Stimulated activated CD4-positive, alpha-beta T cell treated with anti-CD3 and anti-CD28 coated beads, Interleukin-4, amount 100 ng/mL, for 48 hours (primary cell): ENCODE results near the gene GPR75.
A peak's percentile ranks its signal among the peaks of the same experiment; 100 is the strongest.
"Not testable (repeated sequence)": the region's sequence is repeated elsewhere in the genome, so short reads cannot be mapped to it uniquely, and the experiment has no call there.

Source experiments
- DNase-seq, 2 donors: peaks; one replicate each; pipeline ENCODE4 v3.0.0-alpha.2; 2020; ENCODE audit warnings: low read depth in 2 of 2

GPR75 gene

GRCh38 chr2:53852532-53852931 is 7.2 kb downstream of the GPR75 start:
- no peak for DNase-seq

GRCh38 chr2:53851052-53851757 is 8.6 kb downstream of the GPR75 start:
- not testable (repeated sequence) for DNase-seq

- DNase-seq: no peak
These were observed 11.7 kb downstream of the GPR75 start for GRCh38 chr2:53848062-53848461.

DNA sequence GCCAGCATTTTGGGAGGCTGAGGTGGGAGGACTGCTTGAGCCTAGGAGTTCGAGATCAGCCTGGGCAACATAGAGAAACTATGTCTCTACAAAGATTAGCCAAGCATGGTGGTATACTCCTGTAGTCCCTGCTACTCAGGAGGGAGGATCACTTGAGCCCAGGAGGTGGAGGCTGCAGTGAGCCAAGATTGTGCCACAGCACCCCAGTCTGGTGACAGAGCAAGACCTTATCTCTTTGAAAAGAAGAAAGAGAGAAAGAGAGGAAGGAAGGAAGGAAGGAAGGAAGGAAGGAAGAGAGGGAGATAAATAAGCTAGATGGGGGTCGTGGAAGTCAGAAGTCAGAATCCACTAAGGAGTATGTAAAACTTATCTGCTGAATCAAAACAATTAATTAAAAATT is 16.2 kb downstream of the GPR75 start:
- DNase-seq: no peak

GRCh38 chr2:53842891-53843290 is 16.9 kb downstream of the GPR75 start:
- no peak for DNase-seq

DNA sequence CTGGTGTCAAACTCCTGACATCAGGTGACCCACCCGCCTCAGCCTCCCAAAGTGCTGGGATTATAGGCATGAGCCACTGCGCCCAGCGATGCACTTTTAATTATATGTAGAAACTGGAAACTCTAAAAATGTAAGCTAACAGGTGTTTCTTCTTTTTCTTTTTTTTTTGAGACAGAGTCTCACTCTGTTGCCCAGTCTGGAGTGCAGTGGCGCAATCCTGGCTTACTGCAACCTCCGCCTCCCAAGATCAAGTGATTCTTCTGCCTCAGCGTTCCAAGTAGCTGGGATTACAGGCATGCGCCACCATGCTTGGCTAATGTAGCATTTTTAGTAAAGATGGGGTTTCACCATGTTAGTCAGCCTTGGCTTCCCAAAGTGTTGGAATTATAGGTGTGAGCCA is 18.1 kb downstream of the GPR75 start:
- not testable (repeated sequence) for DNase-seq

DNA sequence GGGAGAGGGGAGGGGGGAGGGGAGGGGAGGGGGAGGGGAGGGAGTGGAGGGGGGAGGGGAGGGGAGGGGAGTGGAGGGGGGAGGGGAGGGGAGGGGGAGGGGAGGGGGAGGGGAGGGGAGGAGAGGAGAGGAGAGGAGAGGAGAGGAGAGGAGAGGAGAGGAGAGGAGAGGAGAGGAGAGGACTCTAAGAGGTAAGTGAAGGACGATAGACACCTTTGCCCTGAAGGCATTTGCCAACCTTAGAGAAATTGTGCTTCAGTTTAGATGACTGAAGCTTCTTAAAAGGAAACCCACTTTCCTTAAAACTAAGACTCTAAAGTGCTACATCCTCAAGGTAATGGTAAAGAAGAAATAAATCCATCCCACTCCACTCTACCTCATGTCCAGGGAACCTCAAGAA is 19.2 kb downstream of the GPR75 start:
- DNase-seq: no peak

DNA sequence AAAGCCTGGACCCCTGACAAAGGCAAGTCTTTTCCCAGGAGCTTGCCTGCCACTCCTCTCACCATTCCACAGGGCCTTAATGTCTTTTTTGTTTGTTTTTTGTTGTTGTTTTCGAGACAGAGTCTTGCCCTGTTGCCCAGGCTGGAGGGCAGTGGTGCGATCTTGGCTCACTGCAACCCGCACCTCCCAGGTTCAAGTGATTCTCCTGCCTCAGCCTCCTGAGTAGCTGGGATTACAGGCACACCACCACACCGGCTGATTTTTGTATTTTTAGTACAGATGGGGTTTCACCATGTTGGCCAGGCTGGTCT is 29.8 kb downstream of the GPR75 start:
- DNase-seq: not testable (repeated sequence)

DNA sequence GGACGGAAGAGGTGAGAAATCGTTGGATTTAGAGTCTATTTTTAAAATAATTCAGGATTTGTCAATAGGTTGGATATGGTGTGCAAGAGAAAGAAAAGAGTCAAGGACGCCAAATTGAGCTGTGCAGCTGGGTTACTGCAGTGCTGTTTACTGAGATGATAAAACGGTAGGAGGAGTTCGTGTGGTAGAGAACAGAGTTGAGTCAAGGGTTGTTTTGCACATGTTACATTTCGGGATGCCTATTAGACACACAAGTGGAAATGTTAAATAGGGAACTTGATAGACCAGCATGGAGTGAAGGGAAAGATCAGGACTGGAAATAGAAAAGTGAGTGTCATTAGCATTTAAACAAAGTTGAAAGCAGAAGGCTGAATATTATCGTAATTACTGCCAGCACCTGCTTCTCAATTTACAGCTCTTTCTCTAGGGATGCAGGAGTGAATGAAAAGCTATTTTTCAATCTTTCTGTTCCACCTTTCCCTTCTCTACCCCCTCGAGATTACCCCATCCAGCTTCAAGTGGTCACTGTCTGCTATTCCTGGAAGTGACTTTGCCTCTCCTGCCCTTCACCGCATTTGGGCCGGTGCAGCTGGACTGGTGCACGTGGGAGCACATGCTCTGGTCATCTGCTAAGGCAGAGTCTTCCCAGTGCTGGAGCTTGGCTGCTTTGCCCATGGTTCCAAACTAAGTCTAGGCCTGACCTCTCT is 30.3 kb downstream of the GPR75 start:
- DNase-seq: no peak

- DNase-seq: no peak
These were observed 31.4 kb downstream of the GPR75 start for GRCh38 chr2:53828331-53828730.

DNA sequence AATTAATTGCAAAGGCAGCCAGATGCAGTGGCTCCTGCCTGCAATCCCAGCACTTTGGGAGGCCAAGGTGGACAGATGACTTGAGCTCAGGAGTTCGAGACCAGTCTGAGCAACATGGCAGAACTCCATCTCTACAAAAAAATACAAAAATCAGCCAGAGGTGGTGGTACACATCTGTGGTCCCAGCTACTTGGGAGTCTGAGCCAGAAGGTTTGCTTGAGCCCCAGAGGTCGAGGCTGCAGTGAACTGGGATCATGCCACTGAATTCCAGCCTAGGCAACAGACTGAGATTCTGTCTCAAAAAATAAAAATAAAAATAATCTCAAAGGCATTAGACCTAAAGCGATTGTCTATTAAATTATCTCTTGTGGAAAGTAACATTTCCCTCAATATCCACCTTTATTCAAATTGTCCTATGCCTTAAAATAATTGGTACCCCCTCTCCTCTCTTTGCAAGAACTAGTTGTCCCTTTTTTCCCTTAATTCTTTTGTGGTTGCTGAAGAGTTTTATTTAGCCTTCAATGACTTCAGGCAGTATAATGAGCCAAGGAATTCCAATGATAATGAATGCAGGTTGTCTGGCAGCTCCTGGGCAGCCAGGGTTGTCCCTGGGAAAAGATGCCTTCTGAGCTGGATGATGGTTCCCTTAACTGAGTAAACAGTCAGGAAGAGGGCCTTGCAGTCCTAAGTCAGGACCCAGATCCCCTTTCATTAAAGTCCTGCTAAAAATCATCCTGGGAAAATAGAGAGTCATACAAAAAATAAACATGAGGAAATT is 32.2 kb downstream of the GPR75 start:
- no peak for DNase-seq

DNA sequence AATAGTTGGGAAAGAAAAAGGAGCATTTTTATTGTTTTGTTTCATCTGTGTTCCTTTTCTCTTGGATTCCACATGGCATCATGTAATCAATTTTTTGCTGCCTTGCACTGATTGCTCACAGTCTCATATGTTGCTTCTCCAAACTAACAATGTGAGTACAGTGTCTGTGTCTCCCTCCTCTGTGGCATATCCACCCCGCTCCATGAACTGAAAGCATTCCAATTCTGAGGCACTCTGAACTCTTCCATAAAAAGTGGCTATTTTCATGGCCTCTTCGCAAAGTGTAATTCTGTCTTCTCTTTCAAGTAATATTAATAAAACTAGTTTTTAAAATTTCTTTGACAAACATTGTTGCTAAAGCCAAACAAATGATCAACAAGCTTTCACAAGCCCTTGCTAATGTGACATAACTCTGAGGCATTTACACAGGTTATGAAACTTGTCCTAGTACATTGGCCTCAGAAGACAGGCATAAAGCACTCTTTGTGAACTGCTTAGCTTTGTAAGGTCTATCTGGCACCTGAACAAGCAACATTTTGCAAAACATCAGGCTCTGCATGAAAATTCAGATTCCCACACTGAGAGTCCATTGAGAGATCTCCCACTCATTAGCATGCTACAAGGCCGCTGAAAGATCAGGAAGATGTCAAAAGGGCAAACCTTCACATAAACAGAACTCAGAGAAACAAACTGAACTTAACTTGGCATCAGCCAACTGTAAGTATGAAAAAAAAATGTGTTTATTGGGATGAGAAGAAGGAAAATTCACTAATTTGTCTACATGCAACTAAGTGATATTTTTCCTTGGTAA is 33.0 kb downstream of the GPR75 start:
- no peak for DNase-seq

DNA sequence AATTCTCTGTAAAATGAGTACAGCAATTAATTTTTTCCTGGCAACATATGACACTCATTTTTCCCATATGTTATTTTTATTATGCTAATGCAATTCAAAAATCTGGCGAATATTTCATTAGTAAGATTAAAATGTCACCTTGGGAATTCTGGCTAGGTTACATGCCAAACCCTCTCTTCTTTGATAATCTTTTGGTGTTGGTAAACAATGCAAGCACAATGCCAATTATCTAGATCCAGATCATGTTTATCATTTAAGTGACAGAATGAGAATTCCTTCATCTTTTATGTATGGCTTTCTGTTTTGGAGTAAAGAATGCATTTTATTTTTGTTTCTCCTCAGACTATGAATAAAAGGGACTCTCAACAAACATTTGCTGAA is 33.7 kb downstream of the GPR75 start:
- no peak for DNase-seq

DNA sequence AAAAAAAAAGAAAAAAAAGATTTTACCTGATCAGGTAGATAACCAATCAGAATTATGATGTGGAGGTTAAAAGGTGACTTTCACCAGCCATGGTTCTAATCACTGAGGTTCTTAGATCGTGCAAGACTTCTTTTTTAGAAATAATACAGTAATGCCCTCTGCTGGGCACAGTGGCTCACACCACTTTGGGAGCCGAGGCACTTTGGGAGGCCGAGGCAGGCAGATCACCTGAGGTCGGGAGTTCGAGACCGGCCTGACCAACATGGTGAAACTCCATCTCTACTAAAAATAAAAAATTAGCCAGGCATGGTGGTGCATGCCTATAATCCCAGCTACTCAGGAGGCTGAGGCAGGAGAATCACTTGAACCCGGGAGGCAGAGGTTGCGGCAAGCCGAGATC is 36.1 kb downstream of the GPR75 start:
- DNase-seq: peak in 1 of 2 donors; percentile 4

DNA sequence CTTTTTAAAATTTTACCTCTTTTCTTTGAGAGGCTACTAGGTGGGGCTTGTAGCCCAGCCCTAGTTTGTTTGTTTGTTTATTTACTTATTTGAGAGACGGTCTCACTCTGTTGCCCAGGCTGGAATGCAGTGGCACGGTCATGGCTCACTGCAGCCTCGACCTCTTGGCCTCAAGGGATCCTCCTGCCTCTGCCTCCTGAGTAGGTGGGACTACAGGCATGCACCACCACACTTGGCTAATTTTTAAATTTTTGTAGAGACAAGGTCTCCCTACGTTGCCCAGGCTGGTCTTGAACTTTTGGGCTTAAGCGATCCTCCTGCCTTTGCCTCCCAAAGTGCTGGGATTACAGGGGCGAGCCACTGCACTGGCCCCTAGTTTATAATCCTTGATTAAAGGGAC is 38.0 kb downstream of the GPR75 start:
- DNase-seq: no peak

DNA sequence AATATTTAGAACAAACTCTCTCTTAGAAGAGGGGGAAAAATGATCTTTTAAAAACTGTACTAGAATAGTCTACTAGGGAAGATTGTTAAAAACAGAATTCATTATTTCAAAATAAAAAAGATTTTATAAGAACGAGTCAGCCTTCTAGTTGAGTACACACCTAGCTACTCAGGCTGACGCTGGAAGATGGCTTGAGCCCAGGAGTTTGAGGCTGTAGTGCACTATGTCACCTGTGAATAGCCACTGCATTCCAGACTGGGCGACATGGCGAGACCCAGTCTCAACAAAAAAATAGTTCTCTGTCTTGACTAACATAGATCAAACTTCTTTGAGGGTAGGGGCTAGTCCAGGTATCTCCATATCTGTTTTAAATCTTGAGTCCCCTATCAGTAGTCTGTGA is 39.1 kb downstream of the GPR75 start:
- no peak for DNase-seq

GRCh38 chr2:53820048-53820447 is 39.7 kb downstream of the GPR75 start:
- no peak for DNase-seq

- DNase-seq: no peak
These were observed 40.1 kb downstream of the GPR75 start for GRCh38 chr2:53819634-53820033.

DNA sequence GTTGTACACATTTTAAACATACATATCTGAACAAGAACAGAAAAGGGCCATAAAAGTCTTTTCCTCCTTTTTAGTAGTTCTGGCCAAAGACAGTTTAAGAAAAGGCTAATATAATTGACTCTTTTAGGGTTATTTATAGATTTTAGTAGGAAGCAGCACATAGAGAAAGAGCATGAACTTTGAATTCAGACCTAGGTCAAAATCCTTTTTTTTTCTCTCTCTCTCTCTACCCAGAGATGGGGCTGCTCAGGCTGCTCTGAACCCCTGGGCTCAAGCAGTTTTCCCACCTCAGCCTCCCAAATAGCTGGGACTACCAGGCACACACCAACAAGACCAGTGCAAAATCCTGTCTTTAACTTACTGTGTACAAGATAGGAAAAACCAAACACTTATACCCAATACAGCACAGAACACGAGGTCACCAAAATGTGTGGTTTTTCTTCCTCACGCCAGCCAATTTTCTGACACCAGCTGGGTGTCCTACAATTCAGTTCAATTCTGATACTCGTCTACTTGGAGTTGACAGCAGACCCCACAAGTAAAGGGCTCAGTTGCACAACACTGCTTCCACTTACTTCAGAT is 40.8 kb downstream of the GPR75 start:
- DNase-seq: no peak

- no peak for DNase-seq
These were observed 46.6 kb downstream of the GPR75 start for GRCh38 chr2:53813151-53813550.

- DNase-seq: no peak
These were observed 48.2 kb downstream of the GPR75 start for GRCh38 chr2:53811601-53812000.
